HG03378 (cell line): ENCODE data around the gene ZNF410.
A peak's percentile ranks its signal among the peaks of the same experiment; 100 is the strongest.
"Not testable (repeated sequence)": the region's sequence is repeated elsewhere in the genome, so short reads cannot be mapped to it uniquely, and the experiment has no call there.

Experiments
- ATAC-seq: cut with Tn5 transposase; IDR thresholded peaks from one replicate; pipeline ENCODE4 v1.9.1; 2021; ENCODE audit warnings: mild to moderate bottlenecking, moderate library complexity; ENCODE audit not compliant: unreplicated experiment

The ZNF410 gene

DNA sequence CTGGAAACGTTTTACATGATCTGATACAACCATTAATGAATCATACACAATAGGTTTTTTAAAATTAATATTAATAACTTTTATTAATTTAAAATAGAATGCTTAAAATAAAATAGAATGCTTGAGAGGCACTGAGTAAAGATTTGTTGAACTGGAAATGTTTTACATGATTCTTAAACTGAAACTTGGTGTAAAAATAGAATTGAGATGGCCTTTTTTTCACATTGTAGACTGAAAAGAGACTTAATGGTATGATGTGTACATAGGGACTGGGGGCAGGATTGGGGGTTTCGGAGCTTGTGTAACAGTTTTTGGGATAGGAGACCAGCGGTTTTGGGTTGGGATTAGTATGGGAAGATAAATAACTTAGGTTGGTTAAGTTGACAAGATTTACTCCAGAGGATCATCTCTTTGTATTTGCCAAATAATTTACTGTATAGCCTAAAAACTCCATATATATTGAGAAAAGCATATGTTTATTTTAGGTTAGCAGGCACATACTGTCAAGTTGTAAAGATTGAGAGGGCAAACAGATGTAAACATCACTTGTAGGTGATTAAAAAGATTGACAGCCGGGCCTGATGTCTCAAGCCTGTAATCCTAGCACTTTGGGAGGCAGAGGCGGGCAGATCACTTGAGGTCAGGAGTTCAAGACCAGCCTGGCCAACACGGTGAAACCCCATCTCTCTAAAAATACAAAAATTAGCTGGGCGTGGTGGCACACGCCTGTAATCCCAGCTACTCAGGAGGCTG lies 2.0 kb upstream of the ZNF410 start:
- no peak for ATAC-seq

GRCh38 chr14:73887318-73887616 lies 608 bp downstream of the ZNF410 start:
- peak; percentile 8 for ATAC-seq

DNA sequence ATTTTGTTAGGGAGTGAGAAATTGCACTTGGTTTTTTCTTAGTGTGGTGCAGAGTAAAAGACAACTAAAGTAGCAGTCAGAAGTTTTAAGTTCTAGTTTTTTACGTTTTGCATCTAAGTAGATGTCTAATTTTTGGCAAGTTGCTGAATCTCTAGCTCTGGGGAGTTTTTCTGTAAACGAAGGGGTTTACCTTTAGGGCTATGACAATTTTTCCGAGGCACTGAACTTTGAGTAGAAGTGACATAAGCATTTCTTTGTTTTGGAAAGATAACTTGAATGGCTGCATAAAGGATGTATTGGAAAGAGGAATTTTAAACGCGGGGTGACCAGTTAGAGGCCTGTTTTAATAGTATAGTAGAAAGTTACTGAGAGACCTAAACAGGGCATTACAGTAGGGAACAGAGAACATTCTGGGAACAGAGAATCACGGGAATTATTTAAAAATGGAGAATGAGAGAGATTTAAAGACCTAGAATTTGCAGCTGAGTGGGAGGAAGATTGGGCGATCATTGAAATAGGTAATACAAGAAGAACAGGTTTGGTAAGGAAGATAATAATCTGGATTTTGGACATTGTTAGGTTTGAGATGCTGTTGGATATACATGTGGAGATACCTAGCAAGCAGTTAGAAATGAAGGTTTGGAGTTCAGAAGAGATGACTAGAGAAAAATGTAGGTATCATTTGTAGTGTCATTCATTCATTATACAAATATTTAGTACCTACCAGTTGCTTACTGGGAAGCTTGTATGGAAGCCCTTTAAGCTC lies 1.2 kb downstream of the ZNF410 start:
- no peak for ATAC-seq

DNA sequence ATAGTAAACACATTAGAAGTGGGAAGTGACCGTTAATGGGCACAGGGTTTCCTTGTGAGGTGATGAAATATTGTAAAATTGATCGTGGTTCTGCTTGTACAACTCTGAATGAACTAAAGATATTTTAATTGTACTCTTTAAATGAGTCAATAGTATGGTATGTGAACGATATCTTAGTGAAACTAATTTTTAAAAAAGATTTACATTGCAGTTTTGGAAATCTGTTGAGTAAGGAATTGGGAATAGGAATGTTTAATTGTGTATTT lies 1.7 kb downstream of the ZNF410 start:
- no peak for ATAC-seq

DNA sequence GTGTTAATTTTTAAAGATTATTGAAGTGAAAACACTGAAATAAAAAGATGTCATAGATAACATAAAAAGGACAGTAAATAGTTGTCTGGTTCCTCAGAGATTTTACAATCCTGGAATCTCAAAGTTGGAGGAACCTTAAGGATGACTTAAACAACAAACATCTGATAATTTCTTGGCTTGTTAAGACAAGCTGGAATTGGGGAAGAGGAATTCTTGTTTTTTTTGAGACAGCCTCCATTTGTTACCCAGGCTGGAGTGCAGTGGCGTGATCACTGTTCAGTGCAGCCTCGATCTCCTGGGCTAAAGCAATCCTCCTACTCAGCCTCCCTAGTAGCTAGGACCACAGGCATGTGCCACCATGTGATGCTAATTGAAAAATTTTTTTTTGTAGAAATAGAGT lies 2.3 kb downstream of the ZNF410 start:
- no peak for ATAC-seq

GRCh38 chr14:73889376-73889775 lies 2.7 kb downstream of the ZNF410 start:
- no peak for ATAC-seq

DNA sequence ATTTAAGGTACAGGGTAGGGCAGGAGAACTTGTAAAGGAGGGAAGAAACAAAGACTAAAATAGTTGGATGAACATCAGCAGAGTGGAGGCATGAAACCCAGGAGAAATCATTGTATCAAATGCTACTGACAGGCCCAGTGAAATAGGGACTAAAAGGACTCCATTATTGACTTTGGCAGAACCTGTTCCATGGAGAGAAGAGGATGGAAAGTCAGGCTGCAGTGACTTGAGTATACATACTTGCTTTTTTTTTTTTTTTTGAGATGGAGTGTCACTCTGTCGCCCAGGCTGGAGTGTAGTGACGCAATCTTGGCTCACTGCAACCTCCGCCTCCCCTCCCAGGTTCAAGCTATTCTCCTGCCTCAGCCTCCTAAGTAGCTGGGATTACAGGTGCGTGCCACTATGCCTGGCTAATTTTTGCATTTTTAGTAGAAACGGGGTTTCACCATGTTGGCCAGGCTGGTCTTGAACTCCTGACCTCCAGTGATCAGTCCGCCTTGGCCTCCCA lies 7.6 kb downstream of the ZNF410 start:
- ATAC-seq, result not testable (repeated sequence)

GRCh38 chr14:73895939-73896338 lies 9.3 kb downstream of the ZNF410 start:
- no peak for ATAC-seq

DNA sequence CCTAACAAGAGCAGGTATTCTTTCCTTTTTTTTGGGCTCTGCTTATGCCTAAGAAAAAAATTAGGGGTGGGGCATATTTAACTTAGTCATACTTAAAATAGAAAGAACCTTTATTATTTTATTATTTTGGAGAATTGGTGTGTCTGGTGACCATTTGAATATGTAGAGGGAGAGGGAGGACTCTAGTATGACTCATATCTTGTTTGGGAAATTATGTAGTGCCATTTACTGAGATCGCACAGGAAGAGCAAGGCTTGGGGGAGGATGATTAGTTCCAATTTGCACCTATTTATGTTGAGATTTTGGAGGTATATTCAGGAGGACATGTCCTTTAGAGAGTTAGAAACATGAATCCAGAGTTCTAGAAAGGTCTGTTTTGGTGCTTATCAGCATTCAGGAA lies 9.9 kb downstream of the ZNF410 start:
- no peak for ATAC-seq

DNA sequence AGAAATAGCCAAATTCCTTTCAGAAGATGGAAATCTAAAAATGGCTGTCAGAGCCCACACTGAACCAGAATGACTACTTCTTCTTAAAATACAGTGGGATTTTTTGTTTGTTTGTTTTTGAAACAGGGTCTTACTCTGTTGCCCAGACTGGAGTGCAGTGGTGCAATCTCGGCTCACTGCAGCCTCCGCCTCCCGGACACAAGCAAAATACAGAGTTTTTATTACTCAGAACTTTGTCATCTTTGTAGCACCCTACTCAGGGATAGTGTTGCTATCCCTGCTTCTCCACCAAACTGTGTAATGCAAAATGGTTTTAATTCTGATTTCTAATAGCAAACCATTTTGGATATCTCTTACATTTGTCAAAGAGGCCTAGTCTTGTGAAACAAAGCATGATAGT lies 16.4 kb downstream of the ZNF410 start:
- ATAC-seq, result no peak

DNA sequence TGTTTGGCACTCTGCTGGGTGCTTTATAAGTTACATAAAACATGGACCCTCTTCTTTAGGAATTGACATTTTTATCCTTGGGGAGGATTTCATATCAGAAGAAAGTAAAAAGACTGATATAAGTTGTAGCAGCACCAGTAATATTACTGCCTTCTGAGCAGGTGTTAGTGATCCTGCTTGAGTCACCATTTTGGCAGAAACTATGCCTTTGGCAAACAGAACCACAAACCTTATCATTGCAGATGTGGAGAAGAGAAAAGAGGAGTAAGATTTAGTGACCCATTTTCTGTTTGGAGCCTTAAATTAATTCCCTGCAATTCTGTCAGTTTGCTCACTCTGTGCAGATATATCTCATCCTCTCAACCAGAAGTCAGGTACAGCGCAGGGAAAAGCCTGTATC lies 23.0 kb downstream of the ZNF410 start:
- no peak for ATAC-seq

- no peak for ATAC-seq
Measured at GRCh38 chr14:73913256-73913655, 26.6 kb downstream of the ZNF410 start.

- ATAC-seq, result no peak
Measured at GRCh38 chr14:73916324-73916723, 29.7 kb downstream of the ZNF410 start.

DNA sequence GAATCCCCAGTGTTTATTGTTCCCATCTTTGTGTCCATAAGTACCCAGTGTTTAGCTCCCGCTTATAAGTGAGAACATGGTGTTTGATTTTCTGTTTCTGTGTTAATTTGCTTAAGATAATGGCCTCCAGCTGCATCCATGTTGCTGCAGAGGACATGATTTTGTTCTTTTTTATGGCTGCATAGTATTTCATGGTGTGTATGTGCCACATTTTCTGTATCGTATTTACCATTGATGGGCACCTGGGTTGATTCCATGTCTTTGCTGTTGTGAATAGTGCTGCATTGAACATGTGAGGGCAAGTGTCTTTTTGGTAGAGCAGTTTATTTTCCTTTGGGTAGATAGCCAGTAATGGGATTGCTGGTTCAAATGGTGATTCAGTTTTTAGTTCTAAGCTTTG lies 32.8 kb downstream of the ZNF410 start:
- ATAC-seq, result not testable (repeated sequence)

GRCh38 chr14:73924337-73924736 lies 37.7 kb downstream of the ZNF410 start:
- ATAC-seq, result no peak

GRCh38 chr14:73935666-73936065 lies 49.0 kb downstream of the ZNF410 start:
- no peak for ATAC-seq

DNA sequence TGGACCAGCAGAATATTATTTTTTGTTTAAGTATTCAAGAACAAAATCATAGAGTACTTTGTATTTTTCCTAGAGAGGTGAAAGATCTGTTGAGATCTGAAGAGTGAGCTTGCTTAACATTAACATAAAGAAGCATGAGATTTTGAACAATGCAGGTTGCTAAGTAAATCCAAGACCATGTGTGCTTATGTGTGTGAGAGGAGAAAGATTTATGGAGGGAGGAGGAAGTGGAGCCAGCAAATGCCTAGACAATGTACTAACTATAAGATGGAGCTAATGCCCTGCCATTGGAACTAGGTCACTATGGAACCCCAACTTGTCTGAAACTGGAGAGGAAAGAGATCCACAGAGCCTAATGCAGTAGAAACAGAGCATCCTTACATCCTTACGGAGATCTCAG lies 49.9 kb downstream of the ZNF410 start:
- no peak for ATAC-seq

DNA sequence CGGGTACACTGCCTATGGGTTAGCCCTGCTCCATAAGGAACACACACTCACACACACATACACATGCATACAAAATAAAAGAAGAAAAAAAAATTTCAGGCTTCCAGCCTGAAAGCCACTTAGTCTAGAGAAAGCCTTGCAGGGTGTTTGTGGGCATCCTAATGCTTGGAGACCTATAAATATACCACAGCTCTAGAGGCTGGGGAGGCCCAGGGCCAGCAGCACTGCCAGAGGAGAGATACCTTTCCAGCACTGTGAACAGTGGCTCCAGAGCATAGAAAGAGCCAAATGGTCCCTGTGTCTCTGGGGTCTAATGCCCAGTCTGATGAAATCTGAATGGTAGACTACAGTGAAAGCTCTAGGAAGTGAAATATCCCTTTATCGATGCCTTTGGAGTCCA lies 50.4 kb downstream of the ZNF410 start:
- ATAC-seq, result no peak

GRCh38 chr14:73942180-73942579 lies 55.5 kb downstream of the ZNF410 start:
- ATAC-seq, result no peak

GRCh38 chr14:73943083-73943482 lies 56.4 kb downstream of the ZNF410 start:
- no peak for ATAC-seq

- ATAC-seq, result no peak
Measured at GRCh38 chr14:73944432-73945158, 57.9 kb downstream of the ZNF410 start.

GRCh38 chr14:73945159-73945670 lies 58.6 kb downstream of the ZNF410 start:
- ATAC-seq, result no peak
